Stimulated activated CD8-positive, alpha-beta memory T cell treated with anti-CD3 and anti-CD28 coated beads, Interleukin-7, amount 100 ng/mL, for 1 hour (primary cell): Measurements from ENCODE around the gene FGFBP1.

Source experiments
- DNase-seq, 2 donors: peaks; one replicate each; pipeline ENCODE4 v3.0.0-alpha.2; 2020; ENCODE audit warnings: low read depth in 2 of 2

Gene FGFBP1

DNA sequence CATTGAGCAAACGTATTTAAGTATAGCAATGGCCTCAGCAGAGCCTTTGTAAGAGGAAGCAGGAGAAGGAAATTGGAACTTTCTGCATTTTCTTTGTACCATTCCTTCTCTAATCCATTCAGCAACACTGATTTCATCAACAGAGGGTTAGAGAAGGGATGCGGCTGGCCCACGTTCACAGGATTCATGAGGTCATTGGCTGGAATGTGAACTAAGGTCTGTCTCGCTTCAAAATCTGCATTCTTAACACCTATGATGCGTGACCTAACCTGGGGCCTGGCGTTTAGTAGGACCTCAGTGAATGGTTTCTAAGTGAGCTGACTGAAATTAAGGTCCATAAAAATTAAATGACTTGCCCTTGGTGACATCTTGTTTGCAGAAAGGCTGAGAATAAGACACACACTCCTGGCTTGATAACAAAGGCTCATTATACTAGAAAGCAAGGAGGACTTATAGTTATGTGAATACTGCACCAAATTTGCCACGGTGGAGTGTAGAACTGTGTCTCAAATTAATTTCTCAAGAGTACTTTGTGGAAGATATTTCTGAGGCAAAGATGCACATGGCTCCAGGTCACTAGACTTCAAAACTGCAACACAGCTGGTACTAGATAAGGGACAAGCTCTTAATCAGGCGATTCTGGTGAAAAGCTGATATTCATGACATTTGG, 25.4 kb downstream of the FGFBP1 start:
- DNase-seq, result no peak

DNA sequence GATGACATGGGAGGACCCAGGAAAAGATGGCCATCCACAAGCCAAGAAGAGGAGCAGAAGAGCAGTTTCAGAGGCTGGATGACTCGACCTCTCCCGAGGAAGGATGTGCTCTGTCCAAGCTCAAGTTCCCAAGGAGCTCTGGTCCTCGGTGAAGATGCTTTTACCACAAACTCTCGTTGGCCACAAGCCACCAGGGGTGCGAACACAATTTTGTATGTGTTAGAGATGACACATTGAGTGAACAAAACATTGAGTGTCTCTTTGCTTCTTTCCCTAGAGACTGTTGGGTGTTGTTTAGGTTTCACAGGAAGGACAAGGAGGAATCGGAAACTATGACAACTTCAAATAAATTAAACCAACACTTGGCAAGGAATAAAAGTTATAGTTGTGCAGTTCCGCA, 26.3 kb downstream of the FGFBP1 start:
- no peak for DNase-seq

DNA sequence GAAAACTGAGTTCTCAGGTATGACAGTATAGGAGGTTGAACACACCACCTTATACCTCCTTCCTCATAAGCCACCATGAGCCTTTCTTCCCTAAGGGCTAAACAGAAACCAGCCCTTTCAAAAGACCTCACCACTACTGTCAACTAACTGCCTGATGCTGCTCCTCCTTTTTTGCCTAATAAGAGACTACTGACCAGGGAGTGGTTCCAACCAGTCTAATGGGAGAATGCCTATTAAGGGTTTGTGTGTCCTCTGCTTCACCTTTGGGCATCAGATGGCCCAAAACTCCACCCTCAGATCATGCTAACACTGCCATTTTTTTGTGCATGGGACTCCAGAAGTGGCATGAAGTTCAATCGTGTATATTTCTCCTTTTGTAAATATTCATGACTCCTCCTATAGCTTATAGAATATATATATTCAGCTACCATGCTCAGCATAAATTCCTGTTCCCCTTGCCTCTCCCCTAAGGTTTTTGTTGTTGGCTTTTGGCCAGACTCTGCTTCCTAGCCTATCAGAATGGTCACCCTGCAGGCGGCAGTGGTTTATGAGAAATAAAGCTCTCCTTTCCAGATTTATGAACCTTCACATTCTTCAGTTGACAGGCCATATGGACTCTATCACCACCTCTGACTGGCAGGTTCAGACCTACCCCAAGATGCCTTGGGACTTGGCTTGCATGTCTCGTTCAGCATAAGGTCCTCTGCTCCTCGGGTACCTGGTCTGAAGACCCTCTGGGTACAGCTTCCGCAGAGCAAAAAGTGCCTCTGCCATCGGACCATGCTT, 28.2 kb downstream of the FGFBP1 start:
- DNase-seq, result no peak

GRCh38 chr4:15907430-15907829, 31.1 kb downstream of the FGFBP1 start:
- no peak for DNase-seq

DNA sequence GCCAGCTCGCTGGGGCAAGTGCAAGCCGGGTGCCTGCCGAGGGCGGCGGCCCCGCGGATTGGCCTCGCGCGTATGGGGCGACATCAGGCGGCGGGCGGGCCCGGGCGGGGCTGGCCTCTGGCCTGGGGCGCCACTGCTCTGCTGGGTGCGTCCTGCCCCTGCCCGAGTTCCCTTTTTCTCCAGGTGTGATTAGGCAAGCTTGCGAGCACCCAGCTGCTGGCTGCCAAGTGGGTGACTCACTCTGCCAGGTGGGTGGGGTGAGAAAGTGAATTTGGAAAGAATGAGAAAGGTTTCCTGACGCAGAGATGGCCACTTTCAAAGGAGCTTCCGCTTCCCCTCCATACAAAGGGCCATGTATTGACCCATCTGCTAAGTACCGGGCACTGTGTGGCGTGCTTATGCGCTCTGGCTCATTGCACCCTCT, 32.5 kb downstream of the FGFBP1 start:
- no peak for DNase-seq

- no peak for DNase-seq
Observed at GRCh38 chr4:15902746-15903145, 35.8 kb downstream of the FGFBP1 start.

- no peak for DNase-seq
Observed at GRCh38 chr4:15901998-15902397, 36.5 kb downstream of the FGFBP1 start.

DNA sequence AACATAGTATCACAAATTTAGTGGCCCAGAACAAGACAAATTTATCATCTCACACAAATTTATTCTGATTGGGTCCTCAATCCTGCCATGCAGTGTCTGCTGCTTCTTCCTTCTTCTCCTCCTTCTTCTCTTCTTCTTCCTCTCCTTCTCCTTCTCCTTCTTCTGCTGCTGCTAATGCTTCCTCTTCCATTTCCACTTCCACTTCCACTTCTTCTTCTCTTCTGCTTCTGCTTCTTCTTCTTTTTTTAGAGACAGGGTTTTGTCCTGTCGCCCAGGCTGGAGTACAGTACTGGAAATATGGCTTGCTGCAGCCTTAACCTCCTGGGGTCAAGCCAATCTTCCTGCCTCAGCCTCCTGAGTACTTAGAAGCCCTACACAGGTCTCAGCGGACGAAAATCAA, 37.5 kb downstream of the FGFBP1 start:
- DNase-seq, result no peak

GRCh38 chr4:15899511-15899910, 39.0 kb downstream of the FGFBP1 start:
- no peak for DNase-seq

DNA sequence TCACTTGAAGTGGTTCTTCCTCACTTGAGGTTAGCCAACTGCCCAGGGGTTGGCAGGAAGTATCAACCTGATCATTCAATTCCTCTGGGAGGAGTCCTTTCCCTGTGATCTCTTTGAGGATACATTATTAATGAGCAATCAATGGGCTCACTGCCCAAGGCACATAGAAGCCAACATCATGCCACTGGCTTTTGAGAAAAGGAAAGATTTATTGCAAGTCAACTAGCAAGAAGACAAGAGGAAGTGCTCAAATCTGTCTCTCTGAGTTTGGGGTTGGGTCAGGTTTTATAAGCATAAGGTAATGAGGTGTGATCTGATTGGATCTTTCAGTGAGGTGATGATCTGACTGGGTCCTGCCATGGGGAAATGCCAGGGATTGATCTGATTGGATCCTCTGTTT, 39.6 kb downstream of the FGFBP1 start:
- no peak for DNase-seq

- DNase-seq, result no peak
Observed at GRCh38 chr4:15897577-15897976, 41.0 kb downstream of the FGFBP1 start.

GRCh38 chr4:15894921-15895916, 43.3 kb downstream of the FGFBP1 start:
- no peak for DNase-seq

DNA sequence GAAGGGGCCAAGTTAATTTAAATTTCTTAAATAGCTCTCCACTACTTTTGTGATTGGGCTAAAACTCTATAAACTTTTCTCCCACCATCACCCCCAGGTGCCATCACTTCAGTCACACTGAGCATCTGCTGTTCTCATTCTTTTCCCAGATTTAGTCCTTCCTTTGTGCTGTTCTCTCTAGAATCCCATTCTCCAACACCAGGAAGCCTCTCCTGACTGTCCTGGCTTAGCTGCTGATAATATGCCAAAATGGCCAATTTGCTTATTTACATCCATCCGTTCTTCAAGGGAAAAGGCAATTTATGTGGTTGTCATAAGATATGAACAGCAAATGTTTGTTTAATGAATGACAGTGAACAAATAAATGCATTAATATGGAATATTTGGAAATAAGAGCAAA, 44.1 kb downstream of the FGFBP1 start:
- no peak for DNase-seq

GRCh38 chr4:15893962-15894361, 44.6 kb downstream of the FGFBP1 start:
- DNase-seq, result no peak

DNA sequence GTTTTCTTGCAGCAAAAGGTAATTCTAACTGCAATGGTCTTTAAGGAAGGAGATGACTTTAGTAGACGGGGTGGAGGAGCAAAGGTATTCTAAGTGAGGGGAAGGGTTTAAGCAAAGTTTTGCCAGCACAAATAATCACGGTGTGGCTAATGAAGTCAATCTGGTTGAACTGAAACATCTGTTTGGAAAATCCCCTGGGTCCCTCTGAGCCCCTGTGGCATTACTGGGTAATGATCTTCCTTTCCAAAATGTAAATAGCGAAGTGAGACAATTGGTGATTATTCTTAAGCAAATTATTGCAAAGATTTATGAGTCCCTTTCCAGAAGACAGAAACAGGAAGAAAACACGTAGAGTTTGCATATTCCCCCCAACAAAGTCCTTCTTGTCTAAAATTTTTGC, 47.2 kb downstream of the FGFBP1 start:
- DNase-seq, result no peak

DNA sequence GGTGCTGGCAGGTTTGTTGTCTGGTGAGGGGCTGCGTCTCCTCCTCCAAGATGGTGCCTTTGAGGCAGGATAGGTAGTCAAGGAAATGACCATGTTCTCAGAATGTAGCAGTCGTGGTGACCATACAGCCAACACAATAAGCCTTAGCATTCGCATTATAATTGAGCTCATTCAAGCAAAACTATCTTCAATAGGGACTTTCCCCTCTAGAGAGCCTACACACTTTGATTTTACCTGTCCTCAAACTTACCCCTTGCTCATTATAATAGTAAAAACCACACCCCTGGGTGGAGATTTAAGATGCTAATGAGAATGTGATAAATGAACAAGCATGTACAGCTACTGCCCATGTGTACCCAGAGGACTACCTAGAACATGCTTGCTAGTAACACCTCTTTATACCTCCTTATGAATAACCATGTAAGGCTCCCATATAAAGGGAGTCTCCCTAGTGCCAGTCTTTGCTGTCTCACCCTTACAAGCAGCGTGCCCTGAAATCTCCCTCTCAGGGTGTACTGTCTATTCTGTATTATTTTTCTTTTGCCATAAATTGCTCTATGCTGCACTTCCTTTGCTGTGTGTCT, 48.2 kb downstream of the FGFBP1 start:
- DNase-seq, result no peak

GRCh38 chr4:15888515-15888914, 50.0 kb downstream of the FGFBP1 start:
- DNase-seq, result no peak
